Body of pancreas (tissue), 4 donors: ENCODE results near the gene IFNL1. TPM values are rescaled to one million over a fixed set of nuclear protein-coding genes. Genes with fewer than 3 reads are reported as not detected.

Experiments used
- ATAC-seq: fragments of 150-250 bp; one replicate; pipeline ENCODE4 v1.9.1; 2016
- DNase-seq, 4 donors: peaks; one replicate each; pipeline ENCODE4 v3.0.0-alpha.2; 2019
- H3K27ac ChIP-seq, 4 donors: fragments of 200-600 bp; sonication (generic); 1 replicate in 3 of 4; 2 replicates in 1 of 4; pipeline versions ENCODE4 v1.5.1 to v1.6.1; 2016 to 2019; ENCODE audit warnings: mild to moderate bottlenecking in 1 of 4, mixed read lengths in 1 of 4, moderate library complexity in 1 of 4
- H3K27me3 ChIP-seq, 2 donors: fragments of 200-600 bp; sonication (generic); one replicate each; pipeline ENCODE4 v1.6.0; 2016; ENCODE audit warnings: mild to moderate bottlenecking in 1 of 2
- H3K36me3 ChIP-seq, 2 donors: fragments of 200-600 bp; sonication (generic); replicated peaks in 1 of 2; 2 replicates each; pipeline ENCODE4 v1.5.1; 2016; ENCODE audit warnings: low read depth in 2 of 2; ENCODE audit not compliant: insufficient read depth in 1 of 2
- H3K4me1 ChIP-seq: fragments of 200-600 bp; sonication (generic); one replicate; pipeline ENCODE4 v1.6.0; 2016
- H3K4me3 ChIP-seq, 2 donors: fragments of 200-600 bp; sonication (generic); 1 replicate in 1 of 2; 2 replicates in 1 of 2; pipeline ENCODE4 v1.5.1; 2016 to 2019
- H3K9me3 ChIP-seq, 3 donors: fragments of 200-600 bp; sonication (generic); 1 replicate in 2 of 3; 2 replicates in 1 of 3; pipeline ENCODE4 v1.5.1; 2016
- CTCF ChIP-seq, 7 experiments: fragments of 450-650 bp in 4 of 7; fragments of 200-600 bp in 3 of 7; sonication (generic) in 3 of 7; IDR thresholded peaks; one replicate each; pipeline ENCODE4 v1.5.1; 2016 to 2019; ENCODE audit warnings: antibody characterized with exemption in 7 of 7
- POLR2A ChIP-seq, 3 donors: fragments of 450-650 bp; IDR thresholded peaks; one replicate each; pipeline ENCODE4 v1.6.1; 2016; ENCODE audit warnings: antibody characterized with exemption in 3 of 3, mild to moderate bottlenecking in 2 of 3
- WGBS, 2 donors: methylation state at CpG; one replicate each; pipeline ENCODE4 v1.1.5; 2017; 5-methylcytosine and 5-hydroxymethylcytosine counted together
- intact Hi-C: fragments of 100-400 bp; cut with DNase I; formaldehyde crosslinking; loops from one replicate; pipeline ENCODE4 v1.15.1; 2023
- small RNA-seq: library from RNA; depleted of rRNA; stranded (forward); fragments of <200 nt; gene quantifications from one replicate; pipeline ENCODE3, GENCODE V24; 2016
- total RNA-seq, 2 donors: library from RNA; depleted of rRNA; stranded (reverse); fragments of >200 nt; gene quantifications; one replicate each; pipeline ENCODE4 v1.1.0, GENCODE V29; 2016

The IFNL1 gene
- total RNA-seq, 2 donors from 2014 or later: not detected

- H3K36me3 ChIP-seq: no peaks in the 10 kb centered on the region
- peaks cover 36% of the 10 kb centered on the region for H3K4me1 ChIP-seq
- H3K4me3 ChIP-seq: no peak overlapping the region
- no peaks in the 10 kb centered on the region for H3K27me3 ChIP-seq
- DNase-seq (no peak), ATAC-seq (no peak)
- TF ChIP-seq CTCF (IDR thresholded peaks at IDR 0.05): no peak
- TF ChIP-seq POLR2A (IDR thresholded peaks at IDR 0.05): no peak
- no peak overlapping the region for H3K27ac ChIP-seq
- WGBS, 2 donors: 91 to 93% methylated on average over 1 of the region's 1 CpG
- intact Hi-C loops: loop anchor here (5.0 to 10.0 kb wide), 2 partner anchors 36 to 69 kb away; partner anchors contain the start of gene PLEKHG2
- no peaks in the 10 kb centered on the region for H3K9me3 ChIP-seq
Measured at GRCh38 chr19:39345956-39346355, 49.7 kb downstream of the IFNL1 start.

GRCh38 chr19:39347332-39348164 lies 51.3 kb downstream of the IFNL1 start:
- peaks cover 34% of the 10 kb centered on the region for H3K4me1 ChIP-seq
- H3K4me3 ChIP-seq: no peak overlapping the region
- H3K36me3 ChIP-seq: no peaks in the 10 kb centered on the region
- H3K27ac ChIP-seq: no peak overlapping the region
- no peaks in the 10 kb centered on the region for H3K9me3 ChIP-seq
- intact Hi-C loops: loop anchor here (5.0 to 10.0 kb wide), 2 partner anchors 35 to 67 kb away; partner anchors contain the start of gene PLEKHG2
- no peaks in the 10 kb centered on the region for H3K27me3 ChIP-seq
- 85 to 100% methylated on average over 4 of the region's 4 CpGs for WGBS, 2 donors
- DNase-seq (no peak), ATAC-seq (no peak)
- no peak for TF ChIP-seq POLR2A (IDR thresholded peaks at IDR 0.05)
- no peak for TF ChIP-seq CTCF (IDR thresholded peaks at IDR 0.05)

Small RNA genes lying within 50 kb of the gene (small RNA-seq; reads per million reads assigned to genes)
- not detected for gene AC011445.2

Other genes starting within 250 kb of the IFNL1 start
- gene ACP7, start 212.0 kb upstream of the IFNL1 start, total RNA-seq: not detected
- gene PAK4, start 170.6 kb upstream of the IFNL1 start, total RNA-seq: 10 to 100 TPM; 18.9 to 40.2 TPM
- gene NCCRP1, start 99.4 kb upstream of the IFNL1 start, total RNA-seq: 1 to 10 TPM in 1 of 2 donors, under 1 TPM in 1; 0.66 to 7.8 TPM
- gene SYCN, start 92.1 kb upstream of the IFNL1 start, total RNA-seq: 1,000 to 10,000 TPM; 2,614 to 5,793 TPM
- not detected for gene IFNL3, start 51.4 kb upstream of the IFNL1 start, total RNA-seq
- not detected for gene IFNL4, start 47.6 kb upstream of the IFNL1 start, total RNA-seq
- gene IFNL2, start 28.0 kb upstream of the IFNL1 start, total RNA-seq: not detected
- gene LRFN1, start 24.5 kb downstream of the IFNL1 start, total RNA-seq: 1 to 10 TPM; 2.0 to 5.7 TPM
- 1 to 10 TPM; 1.3 to 6.0 TPM for gene GMFG, start 39.6 kb downstream of the IFNL1 start, total RNA-seq
- 10 to 100 TPM; 41.5 to 77.8 TPM for gene SAMD4B, start 46.0 kb downstream of the IFNL1 start, total RNA-seq
- 10 to 100 TPM; 16.9 to 49.8 TPM for gene PAF1, start 94.7 kb downstream of the IFNL1 start, total RNA-seq
- 10 to 100 TPM; 23.1 to 40.9 TPM for gene MED29, start 95.0 kb downstream of the IFNL1 start, total RNA-seq
- 100 to 1,000 TPM in 1 of 2 donors, 10 to 100 TPM in 1; 55.8 to 108 TPM for gene ZFP36, start 110.4 kb downstream of the IFNL1 start, total RNA-seq
- gene PLEKHG2, start 116.3 kb downstream of the IFNL1 start, total RNA-seq: 10 to 100 TPM in 1 of 2 donors, 1 to 10 TPM in 1; 6.7 to 13.2 TPM
- 1,000 to 10,000 TPM in 1 of 2 donors, 100 to 1,000 TPM in 1; 573 to 1,475 TPM for gene RPS16, start 139.5 kb downstream of the IFNL1 start, total RNA-seq
- gene SUPT5H, start 149.2 kb downstream of the IFNL1 start, total RNA-seq: 10 to 100 TPM; 82.0 to 90.3 TPM
- 10 to 100 TPM; 30.4 to 50.8 TPM for gene TIMM50, start 184.4 kb downstream of the IFNL1 start, total RNA-seq
- gene DLL3, start 202.5 kb downstream of the IFNL1 start, total RNA-seq: not detected
- gene SELENOV, start 218.7 kb downstream of the IFNL1 start, total RNA-seq: not detected
- 1 to 10 TPM; 2.0 to 3.9 TPM for gene EID2B, start 236.4 kb downstream of the IFNL1 start, total RNA-seq
- gene EID2, start 243.8 kb downstream of the IFNL1 start, total RNA-seq: 10 to 100 TPM in 1 of 2 donors, 1 to 10 TPM in 1; 7.3 to 13.5 TPM